ENCODE data around the gene ERICH3. TPM values are rescaled to one million over a fixed set of nuclear protein-coding genes. Genes with fewer than 3 reads are reported as not detected.
"Not testable (repeated sequence)": the region's sequence is repeated elsewhere in the genome, so short reads cannot be mapped to it uniquely, and the experiment has no call there.

The ERICH3 gene
- total and polyA plus RNA-seq, 4 donors, result 0.04 to 0.08 (median 0.05) TPM

GRCh38 chr1:74674278-74675048 is 871 bp upstream of the ERICH3 start:
- Histone ChIP-seq H3K9ac (ENCODE audit: low read depth in 1 of 2, low read length in 2 of 2) (no peak overlapping the region), H3K27ac (ENCODE audit: low read depth in 1 of 2, low read length in 2 of 2) (no peak overlapping the region), H3K4me1 (ENCODE audit: control insufficient read depth in 4 of 4, insufficient read depth in 4 of 4, low read length in 3 of 4) (peaks cover 2 to 6% (median 6%) of the 10 kb centered on the region in 4 donors), H3K27me3 (ENCODE audit: control insufficient read depth in 4 of 4, insufficient read depth in 4 of 4, low read length in 3 of 4) (peaks cover 0 to 3% (median 1%) of the 10 kb centered on the region in 4 donors), H3K36me3 (ENCODE audit: control insufficient read depth in 4 of 4, insufficient read depth in 3 of 4, low read depth in 1 of 4, low read length in 3 of 4) (no peaks in the 10 kb centered on the region), H3K4me3 (ENCODE audit: low read depth in 1 of 3, low read length in 3 of 3) (no peak overlapping the region), H3K9me3 (ENCODE audit: control insufficient read depth in 4 of 4, low read length in 3 of 4) (no peaks in the 10 kb centered on the region)
- TF ChIP-seq HNF4A (conservative IDR thresholded peaks at IDR 0.05), result no peak
- no peak for TF ChIP-seq NR2F2 (IDR thresholded peaks at IDR 0.05)
- TF ChIP-seq REST (IDR thresholded peaks at IDR 0.05), result no peak
- TF ChIP-seq MAX (IDR thresholded peaks at IDR 0.05), result no peak
- TF ChIP-seq EGR1 (IDR thresholded peaks at IDR 0.05; ENCODE audit: low read depth in 2 of 2), result no peak
- TF ChIP-seq HNF4G (IDR thresholded peaks at IDR 0.05), result no peak
- no peak for TF ChIP-seq ATF3 (IDR thresholded peaks at IDR 0.05)
- no peak for TF ChIP-seq RXRA (IDR thresholded peaks at IDR 0.05)
- no peak for DNase-seq (ENCODE audit: low spot score)
- 65% methylated on average over 6 of the region's 6 CpGs for WGBS

GRCh38 chr1:74670866-74671265 is 2.7 kb downstream of the ERICH3 start:
- not testable (repeated sequence) for H3K27ac ChIP-seq (ENCODE audit: low read depth in 1 of 2, low read length in 2 of 2); H3K4me3 ChIP-seq (ENCODE audit: low read depth in 1 of 3, low read length in 3 of 3); H3K36me3 ChIP-seq (ENCODE audit: control insufficient read depth in 4 of 4, insufficient read depth in 3 of 4, low read depth in 1 of 4, low read length in 3 of 4); H3K9ac ChIP-seq (ENCODE audit: low read depth in 1 of 2, low read length in 2 of 2); H3K4me1 ChIP-seq (ENCODE audit: control insufficient read depth in 4 of 4, insufficient read depth in 4 of 4, low read length in 3 of 4); H3K9me3 ChIP-seq (ENCODE audit: control insufficient read depth in 4 of 4, low read length in 3 of 4); DNase-seq (ENCODE audit: low spot score); H3K27me3 ChIP-seq (ENCODE audit: control insufficient read depth in 4 of 4, insufficient read depth in 4 of 4, low read length in 3 of 4)
- 79% methylated on average over 3 of the region's 3 CpGs for WGBS

GRCh38 chr1:74654708-74655107 is 18.9 kb downstream of the ERICH3 start:
- WGBS, result 77% methylated on average over 1 of the region's 1 CpG
- no peak overlapping the region for H3K4me3 ChIP-seq (ENCODE audit: low read depth in 1 of 3, low read length in 3 of 3)
- no peak for TF ChIP-seq SP1 (IDR thresholded peaks at IDR 0.05)
- TF ChIP-seq RXRA (IDR thresholded peaks at IDR 0.05), result no peak
- no peak for TF ChIP-seq HNF4A (conservative IDR thresholded peaks at IDR 0.05)
- no peak for TF ChIP-seq FOXA2 (IDR thresholded peaks at IDR 0.05)

More at GRCh38 chr1:74654708-74655107, 18.9 kb downstream of the ERICH3 start:
- Histone ChIP-seq H3K9ac (ENCODE audit: low read depth in 1 of 2, low read length in 2 of 2) (no peak overlapping the region), H3K27me3 (ENCODE audit: control insufficient read depth in 4 of 4, insufficient read depth in 4 of 4, low read length in 3 of 4) (no peaks in the 10 kb centered on the region), H3K27ac (ENCODE audit: low read depth in 1 of 2, low read length in 2 of 2) (no peak overlapping the region), H3K9me3 (ENCODE audit: control insufficient read depth in 4 of 4, low read length in 3 of 4) (no peaks in the 10 kb centered on the region), H3K36me3 (ENCODE audit: control insufficient read depth in 4 of 4, insufficient read depth in 3 of 4, low read depth in 1 of 4, low read length in 3 of 4) (no peaks in the 10 kb centered on the region), H3K4me1 (ENCODE audit: control insufficient read depth in 4 of 4, insufficient read depth in 4 of 4, low read length in 3 of 4) (no peaks in the 10 kb centered on the region)
- DNase-seq (ENCODE audit: low spot score), result no peak

Data from liver (tissue), 9 donors.